ENCODE data around the gene DTX3.
"Not testable (repeated sequence)": the region's sequence is repeated elsewhere in the genome, so short reads cannot be mapped to it uniquely, and the experiment has no call there.

Gene DTX3

DNA sequence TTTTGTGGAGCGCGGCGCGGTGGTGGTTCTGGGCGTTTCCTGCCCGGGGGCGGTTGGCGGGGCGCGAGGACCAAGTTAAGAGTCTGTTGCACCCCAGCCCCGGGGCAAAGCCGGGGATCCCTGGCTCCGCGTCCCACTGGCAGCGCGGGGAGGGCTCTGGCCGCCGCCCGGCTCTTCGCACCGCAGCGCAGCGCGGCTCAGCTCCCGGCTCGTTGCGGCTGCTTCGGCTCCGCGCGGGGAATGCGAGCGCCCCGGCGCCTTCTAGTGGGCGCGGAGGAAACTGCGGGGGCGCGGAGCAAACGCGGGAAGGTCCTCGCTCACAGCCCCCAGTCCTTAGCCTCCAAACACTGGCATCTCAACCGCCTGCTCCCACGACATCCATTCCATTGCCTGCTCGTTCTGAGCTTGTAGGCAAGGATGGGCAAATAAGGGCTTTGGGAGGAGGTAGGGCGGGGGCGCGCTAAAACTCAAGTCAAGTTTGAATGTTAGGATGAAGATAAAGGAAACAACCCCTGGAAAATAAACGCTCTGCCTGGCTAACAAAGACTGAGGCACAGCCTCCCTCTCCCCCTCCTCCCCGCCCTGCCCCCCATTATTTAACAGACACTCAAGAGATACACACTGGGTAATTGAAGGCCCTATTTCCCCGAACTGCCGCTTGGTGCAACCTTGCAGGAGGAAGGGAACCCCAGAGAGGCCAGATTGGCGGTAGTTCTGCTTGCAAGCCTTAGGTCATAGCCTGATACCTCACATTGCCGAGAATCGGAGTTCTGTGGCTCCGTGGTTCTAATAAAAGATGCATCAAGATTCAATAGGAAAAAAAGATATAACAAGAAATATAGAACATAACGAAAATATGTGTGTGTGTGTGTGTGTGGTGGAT is 28.6 kb downstream of the DTX3 start, which contains the start of gene B4GALNT1:
Gene B4GALNT1, minus strand, starts transcription at position 244 of the 883 bp plus-strand sequence. CDS start 1,069 bp downstream, outside the sequence.
- peak; percentile 52 for DNase-seq

DNA sequence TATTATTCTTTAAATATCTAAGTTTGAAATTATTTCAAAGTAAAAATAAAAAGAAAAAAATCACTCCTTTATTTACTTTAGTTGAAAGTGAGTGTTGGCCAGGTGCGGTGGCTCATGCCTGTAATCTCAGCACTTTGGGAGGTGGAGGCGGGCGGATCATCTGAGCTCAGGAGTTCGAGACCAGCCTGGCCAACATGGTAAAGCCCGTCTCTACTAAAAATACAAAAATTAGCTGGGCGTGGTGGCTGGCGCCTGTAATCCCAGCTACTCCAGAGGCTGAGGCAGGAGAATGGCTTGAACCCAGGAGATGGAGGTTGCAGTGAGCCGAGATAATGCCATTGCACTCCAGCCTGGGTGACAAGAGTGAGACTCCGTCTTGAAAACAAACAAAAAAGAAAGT is 32.1 kb downstream of the DTX3 start:
- DNase-seq, result not testable (repeated sequence)

DNA sequence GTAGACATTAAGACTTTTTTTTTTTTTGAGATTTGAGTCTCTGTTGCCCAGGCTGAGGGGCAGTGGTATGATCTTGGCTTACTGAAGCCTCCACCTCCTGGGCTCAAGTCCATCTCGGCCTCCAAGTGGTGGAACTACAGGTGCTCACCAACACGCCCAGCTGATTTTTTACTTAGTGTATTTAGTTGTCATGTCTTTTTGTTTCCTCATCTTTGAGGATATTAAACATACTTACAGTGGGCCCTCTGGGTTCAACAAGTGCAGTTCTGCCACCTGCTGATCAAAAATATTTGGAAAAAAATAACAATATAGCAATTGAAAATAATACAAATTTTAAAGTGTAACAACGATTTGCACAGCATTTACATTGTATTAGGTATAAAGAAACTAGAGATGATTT is 32.7 kb downstream of the DTX3 start:
- no peak for DNase-seq

DNA sequence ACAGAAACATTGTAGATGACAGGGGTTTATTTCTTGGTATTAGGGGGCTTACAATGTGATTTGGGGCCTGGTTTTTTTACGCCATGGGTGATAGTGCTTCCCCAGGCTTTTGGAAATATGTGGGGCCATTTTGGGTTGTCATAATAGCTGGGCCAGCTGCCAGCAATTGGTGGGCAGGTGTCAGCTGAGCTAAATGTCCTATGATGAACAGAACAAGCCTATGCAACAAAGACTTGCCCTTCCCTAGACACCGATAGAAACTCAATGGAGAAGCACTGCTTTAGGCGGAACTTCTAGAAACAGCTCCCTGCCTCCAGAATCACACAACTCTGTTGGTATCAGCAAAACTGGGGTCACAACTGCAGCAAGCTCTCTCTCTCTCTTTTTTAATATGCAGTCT is 33.5 kb downstream of the DTX3 start:
- no peak for DNase-seq

GRCh38 chr12:57640175-57641042 is 35.8 kb downstream of the DTX3 start:
- no peak for DNase-seq

DNA sequence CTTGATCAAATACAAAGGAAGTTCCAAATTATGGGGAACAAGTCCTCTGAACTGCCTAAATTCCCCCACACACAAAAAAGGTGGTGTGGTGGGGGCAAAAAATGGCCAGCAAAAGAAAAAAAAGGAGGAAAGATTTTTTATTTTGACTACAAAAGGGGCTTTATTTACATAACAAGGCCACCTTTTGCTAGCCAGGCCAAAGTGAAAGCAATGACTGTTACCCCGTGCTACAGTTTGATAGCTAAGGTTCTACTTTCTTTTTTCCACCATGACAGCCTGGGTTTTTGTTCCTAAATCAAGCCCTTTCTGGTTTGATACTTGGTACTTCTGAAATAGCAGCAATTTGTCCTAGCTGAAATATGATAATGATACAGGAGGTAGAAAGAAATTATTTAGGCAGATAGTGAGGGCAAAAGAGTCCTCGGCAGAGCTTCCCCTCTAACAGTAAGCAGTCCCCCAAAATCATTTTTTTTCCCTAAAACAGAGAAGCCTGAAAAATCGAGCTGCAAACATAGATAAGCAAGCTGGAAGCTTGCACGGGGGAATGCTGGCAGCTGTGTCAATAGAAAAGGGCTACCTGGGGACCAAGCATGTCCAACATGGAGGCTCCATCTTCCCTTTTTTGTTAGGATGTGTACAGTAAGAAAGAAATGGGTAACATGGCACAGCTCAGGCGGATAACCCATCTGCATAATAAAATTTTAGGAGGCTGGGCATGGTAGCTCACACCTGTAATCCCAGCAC is 37.2 kb downstream of the DTX3 start:
- no peak for DNase-seq

GRCh38 chr12:57645990-57646658 is 41.5 kb downstream of the DTX3 start:
- not testable (repeated sequence) for DNase-seq

DNA sequence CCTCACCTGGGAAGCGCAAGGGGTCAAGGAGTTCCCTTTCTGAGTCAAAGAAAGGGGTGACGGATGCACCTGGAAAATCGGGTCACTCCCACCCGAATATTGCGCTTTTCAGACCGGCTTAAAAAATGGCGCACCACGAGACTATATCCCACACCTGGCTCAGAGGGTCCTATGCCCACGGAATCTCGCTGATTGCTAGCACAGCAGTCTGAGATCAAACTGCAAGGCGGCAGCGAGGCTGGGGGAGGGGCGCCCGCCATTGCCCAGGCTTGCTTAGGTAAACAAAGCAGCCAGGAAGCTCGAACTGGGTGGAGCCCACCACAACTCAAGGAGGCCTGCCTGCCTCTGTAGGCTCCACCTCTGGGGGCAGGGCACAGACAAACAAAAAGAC is 42.0 kb downstream of the DTX3 start:
- not testable (repeated sequence) for DNase-seq

- DNase-seq, result no peak
These were observed 49.4 kb downstream of the DTX3 start for GRCh38 chr12:57654042-57654441.

DNA sequence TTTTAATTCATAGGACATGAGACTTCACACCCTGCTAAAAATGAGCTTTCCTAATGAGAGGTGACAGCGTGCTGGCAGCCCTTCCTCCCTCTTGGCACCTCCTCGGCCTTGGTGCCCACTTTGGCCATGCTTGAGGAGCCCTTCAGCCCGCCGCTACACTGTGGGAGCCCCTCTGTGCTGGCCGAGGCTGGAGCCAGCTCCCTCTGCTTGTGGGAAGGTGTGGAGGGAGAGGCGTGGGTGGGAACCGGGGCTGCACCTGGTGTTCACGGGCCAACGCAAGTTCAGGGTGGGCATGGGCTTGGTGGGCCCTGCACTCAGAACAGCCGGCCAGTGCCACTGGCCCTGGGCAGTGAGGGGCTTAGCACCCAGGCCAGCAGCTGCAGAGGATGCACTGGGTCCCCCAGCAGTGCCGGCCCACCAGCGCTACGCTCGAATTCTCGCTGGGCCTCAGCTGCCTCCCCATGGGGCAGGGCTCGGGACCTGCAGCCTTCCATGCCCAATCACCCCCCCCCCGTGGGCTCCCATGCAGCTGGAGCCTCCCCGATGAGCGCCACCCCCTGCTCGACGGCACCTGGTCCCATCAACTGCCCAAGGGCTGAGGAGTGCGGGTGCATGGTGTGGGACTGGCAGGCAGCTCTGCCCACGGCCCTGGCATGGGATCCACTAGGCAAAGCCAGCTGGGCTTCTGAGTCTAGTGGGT is 51.1 kb downstream of the DTX3 start:
- no peak for DNase-seq

DNA sequence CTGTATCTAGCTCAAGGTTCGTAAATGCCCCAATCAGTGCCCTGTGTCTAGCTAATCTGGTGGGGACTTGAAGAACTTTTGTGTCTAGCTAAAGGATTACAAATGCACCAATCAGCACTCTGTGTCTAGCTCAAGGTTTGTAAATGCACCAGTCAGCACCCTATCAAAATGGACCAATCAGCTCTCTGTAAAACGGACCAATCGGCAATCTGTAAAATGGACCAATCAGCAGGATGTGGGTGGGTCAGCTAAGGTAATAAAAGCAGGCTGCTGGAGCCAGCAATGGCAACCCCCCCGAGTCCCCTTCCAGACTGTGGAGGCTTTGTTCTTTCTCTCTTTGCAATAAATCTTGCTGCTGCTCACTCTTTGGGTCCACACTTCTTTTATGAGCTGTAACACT is 51.8 kb downstream of the DTX3 start:
- DNase-seq, result not testable (repeated sequence)

DNA sequence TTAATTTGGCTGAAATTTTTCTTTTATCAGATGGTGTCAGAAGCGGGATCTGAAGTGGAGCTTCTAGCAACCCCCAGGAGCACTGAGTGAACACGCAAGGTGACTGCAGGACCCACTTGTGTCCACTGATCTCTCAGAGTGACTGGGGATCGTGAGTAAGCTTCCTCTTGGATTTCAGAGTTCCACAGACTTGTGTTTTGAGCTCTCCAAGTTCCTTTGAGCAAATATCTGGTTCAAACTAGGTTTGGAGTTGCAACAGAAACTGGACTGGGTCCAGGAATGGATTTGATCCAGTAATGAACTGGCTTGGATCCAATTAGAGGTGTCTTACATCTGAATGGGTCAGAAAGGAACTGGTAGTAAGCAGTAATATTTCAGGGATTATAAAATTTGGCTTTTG is 53.1 kb downstream of the DTX3 start:
- no peak for DNase-seq

DNA sequence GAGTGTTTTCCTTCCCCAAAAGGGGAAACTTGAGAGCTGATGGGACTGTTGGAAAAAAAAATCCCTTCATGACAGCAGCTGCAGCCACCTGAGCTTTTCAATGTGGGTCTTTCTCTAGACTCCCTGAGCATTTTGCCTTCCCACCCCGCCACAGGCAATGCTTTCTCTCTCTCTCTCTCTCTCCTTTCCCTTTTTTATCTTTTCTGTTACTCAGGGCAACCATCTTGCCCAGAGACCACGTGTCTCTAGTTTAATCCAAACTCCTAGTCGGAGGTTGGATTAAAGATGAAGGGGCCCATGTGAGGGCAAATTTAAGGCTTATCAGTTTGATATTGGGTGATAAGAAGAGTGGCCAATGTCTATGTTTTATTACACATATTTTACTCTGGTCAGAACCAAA is 54.3 kb downstream of the DTX3 start:
- DNase-seq, result no peak
